IMR-90 (cell line): ENCODE data around the gene UNC50.

ENCODE experiments used
- CEBPB ChIP-seq: IDR thresholded peaks from 2 replicates; pipeline ENCODE4 v1.6.1; 2012; ENCODE audit warnings: low read depth, low read length, improper control_type of control experiment
- CHD1 ChIP-seq: IDR thresholded peaks from 2 replicates; pipeline ENCODE4 v1.6.1; 2012; ENCODE audit warnings: low read depth, low read length, improper control_type of control experiment
- POLR2A ChIP-seq: IDR thresholded peaks from 2 replicates; pipeline ENCODE4 v1.6.1; 2012; ENCODE audit warnings: mild to moderate bottlenecking, low read depth, low read length
- RAD21 ChIP-seq: IDR thresholded peaks from 2 replicates; pipeline ENCODE4 v1.6.1; 2012; ENCODE audit warnings: low read length, improper control_type of control experiment
- RCOR1 ChIP-seq: IDR thresholded peaks from 2 replicates; pipeline ENCODE4 v1.6.1; 2012; ENCODE audit warnings: mild to moderate bottlenecking, low read length, improper control_type of control experiment; ENCODE audit not compliant: insufficient replicate concordance
- SMC3 ChIP-seq: fragments of 150-350 bp; IDR thresholded peaks from 2 replicates; pipeline ENCODE4 v1.6.1; 2016; ENCODE audit warnings: low read depth, mild to moderate bottlenecking, antibody characterized with exemption, low read length, moderate library complexity
- TF ChIP-seq, protein P1 (sequence below): conservative IDR thresholded peaks from 2 replicates; pipeline ENCODE4 v1.5.1; 2012; ENCODE audit warnings: mild to moderate bottlenecking, low read depth, low read length, improper control_type of control experiment

DNA sequence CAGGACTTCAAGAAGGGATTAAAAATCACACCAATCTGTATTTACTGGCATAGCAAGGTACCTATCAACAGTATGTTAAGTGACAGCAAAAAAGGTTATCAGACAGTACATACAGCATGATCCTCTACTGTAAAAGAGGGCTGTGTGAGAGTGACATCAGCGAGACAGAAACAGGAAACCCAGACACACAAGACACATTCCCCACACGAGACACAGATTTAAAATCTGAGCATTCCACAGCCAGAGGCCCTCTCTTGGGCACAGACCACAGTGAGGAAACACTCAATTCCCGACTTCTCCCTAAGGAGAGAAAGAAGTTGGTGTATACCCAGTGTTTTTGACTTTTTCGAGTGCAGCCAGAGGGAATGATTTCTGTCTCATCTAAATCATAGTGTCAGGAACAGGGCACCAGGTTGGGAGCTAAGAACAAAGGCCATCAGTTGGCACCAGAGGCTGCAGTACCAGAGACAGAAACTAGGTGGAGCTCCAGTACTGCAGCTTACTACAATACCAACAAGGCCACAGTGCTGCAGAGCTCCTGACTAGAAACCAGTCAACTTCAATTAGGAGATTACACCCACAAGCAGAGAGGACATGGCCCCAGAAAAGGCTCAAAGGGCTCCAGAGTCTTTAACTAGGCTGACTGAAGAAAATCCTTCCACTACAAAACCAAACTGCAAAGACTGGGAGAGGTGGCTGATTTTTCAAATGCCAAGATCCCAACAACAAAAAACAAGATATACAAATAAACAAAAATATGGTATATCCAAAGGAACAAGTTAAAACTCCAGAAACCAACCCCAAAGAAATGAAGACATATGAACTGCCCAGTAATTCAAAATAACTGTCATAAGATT lies 41.0 kb downstream of the UNC50 start:
- TF ChIP-seq, protein P1, sequence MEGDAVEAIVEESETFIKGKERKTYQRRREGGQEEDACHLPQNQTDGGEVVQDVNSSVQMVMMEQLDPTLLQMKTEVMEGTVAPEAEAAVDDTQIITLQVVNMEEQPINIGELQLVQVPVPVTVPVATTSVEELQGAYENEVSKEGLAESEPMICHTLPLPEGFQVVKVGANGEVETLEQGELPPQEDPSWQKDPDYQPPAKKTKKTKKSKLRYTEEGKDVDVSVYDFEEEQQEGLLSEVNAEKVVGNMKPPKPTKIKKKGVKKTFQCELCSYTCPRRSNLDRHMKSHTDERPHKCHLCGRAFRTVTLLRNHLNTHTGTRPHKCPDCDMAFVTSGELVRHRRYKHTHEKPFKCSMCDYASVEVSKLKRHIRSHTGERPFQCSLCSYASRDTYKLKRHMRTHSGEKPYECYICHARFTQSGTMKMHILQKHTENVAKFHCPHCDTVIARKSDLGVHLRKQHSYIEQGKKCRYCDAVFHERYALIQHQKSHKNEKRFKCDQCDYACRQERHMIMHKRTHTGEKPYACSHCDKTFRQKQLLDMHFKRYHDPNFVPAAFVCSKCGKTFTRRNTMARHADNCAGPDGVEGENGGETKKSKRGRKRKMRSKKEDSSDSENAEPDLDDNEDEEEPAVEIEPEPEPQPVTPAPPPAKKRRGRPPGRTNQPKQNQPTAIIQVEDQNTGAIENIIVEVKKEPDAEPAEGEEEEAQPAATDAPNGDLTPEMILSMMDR: peak; percentile 96
- TF ChIP-seq POLR2A: no peak
- TF ChIP-seq CHD1: no peak
- TF ChIP-seq CEBPB: no peak
- TF ChIP-seq RCOR1: no peak
- TF ChIP-seq SMC3: peak; percentile 86
- peak; percentile 92 for TF ChIP-seq RAD21
